Measurements from ENCODE around the gene TMEM231.

- TF ChIP-seq POLR2A (IDR thresholded peaks at IDR 0.05; ENCODE audit: low read length), result no peak
- no peak for TF ChIP-seq GATA1 (IDR thresholded peaks at IDR 0.05; ENCODE audit: low read depth, low read length)
These were observed 61.4 kb downstream of the TMEM231 start for GRCh38 chr16:75494661-75495075.

Measured in erythroblast (primary cell).